IMR-90 (cell line): ENCODE data around the gene CCDC185. TPM values are rescaled to one million over a fixed set of nuclear protein-coding genes. Genes with fewer than 3 reads are reported as not detected.

Experiments used
- microRNA-seq, 2 experiments: library from miRNA; stranded (forward) in 1 of 2; unstranded in 1 of 2; fragments of 10-50 nt in 1 of 2; fragments of <30 nt in 1 of 2; gene quantifications in 1 of 2; microRNA quantifications in 1 of 2; one replicate each; pipeline versions ENCODE3 to v1.1.0; 2013 to 2020; ENCODE audit not compliant: insufficient read depth in 1 of 2, insufficient read length in 1 of 2, unreplicated experiment in 1 of 2
- polyA plus RNA-seq, 3 experiments: library from polyadenylated mRNA; depleted of rRNA; stranded (reverse); fragments of >200 nt; gene quantifications; 2 replicates each; pipeline ENCODE4 v1.2.3, GENCODE V29; 2012; ENCODE audit warnings: low replicate concordance in 1 of 3
- small RNA-seq, 5 experiments: library from RNA; depleted of rRNA; stranded (forward); fragments of <200 nt; gene quantifications; one replicate each; pipeline ENCODE3, GENCODE V24; 2012
- total RNA-seq: library from RNA; depleted of rRNA; stranded (reverse); fragments of >200 nt; gene quantifications from 2 replicates; pipeline ENCODE4 v1.2.3, GENCODE V29; 2012; rRNA removed

CCDC185 gene
- total and polyA plus RNA-seq, 2 of the 4 experiments (the other 2 are of a cell fraction), result not detected

Small RNA genes lying within 50 kb of the gene (microRNA-seq; reads per million reads assigned to microRNA genes)
- not detected for gene RNU4-57P (ENCODE audit: insufficient read depth, insufficient read length)

Small RNA genes lying within 50 kb of the gene (small RNA-seq; reads per million reads assigned to genes)
- gene RNU4-57P, result 0 reads per million in 5 experiments

Other genes with a start within 250 kb of the CCDC185 start
- 1.1 and 2.7 TPM in 2 replicates for gene SUSD4, start 29.2 kb upstream of the CCDC185 start, total RNA-seq
- gene SUSD4, start 29.2 kb upstream of the CCDC185 start, polyA plus RNA-seq (2012; rRNA removed), result 1.7 and 1.8 TPM in 2 replicates